K562 (cell line): ENCODE results near the gene MITF. TPM values are rescaled to one million over a fixed set of nuclear protein-coding genes. Genes with fewer than 3 reads are reported as not detected.

ENCODE experiments used
- ATAC-seq: fragments of 200-7000 bp; cut with Tn5 transposase; 3 replicates; pipeline ENCODE4 v1.9.1; 2020; ENCODE audit warnings: moderate library complexity
- BruUV-seq: library from RNA; stranded (reverse); fragments of 400-500 nt; replicated peaks from 2 replicates; lab custom pipeline; 2021; lab: Mats Ljungman, UMichigan
- CTCF ChIA-PET: fragments of 300-600 bp; formaldehyde crosslinking; extraction: SDS; loops from one replicate; lab custom pipeline; 2021; ENCODE audit warnings: low intra/inter-chr PET ratio; lab: Yijun Ruan, JAX
- POLR2A ChIA-PET: fragments of 300-600, 350-650 bp; sonication (Branson Sonifier 250); formaldehyde crosslinking; extraction: SDS; loops from one replicate; lab custom pipeline; 2021; ENCODE audit warnings: antibody characterized with exemption, inconsistent platforms; lab: Yijun Ruan, JAX
- DNase-seq, 4 experiments: peaks; one replicate each; pipeline versions ENCODE4 v3.0.0 to v3.0.0-alpha.2; 2011 to 2018; ENCODE audit warnings: low spot score in 3 of 4, mixed read lengths in 3 of 4; ENCODE audit errors: extremely low read depth in 1 of 4
- FAIRE-seq: peaks from 2 replicates; lab custom pipeline; 2011; peaks lifted over from hg19 to GRCh38; lab: Jason Lieb, UNC
- H2AFZ ChIP-seq: 2 replicates; pipeline ENCODE4 v1.6.0; 2011; ENCODE audit warnings: low read depth, low read length, control low read depth, inconsistent platforms
- H3K27ac ChIP-seq: fragments of 200-600 bp; 3 replicates; pipeline ENCODE4 v1.8.0; 2011; ENCODE audit warnings: low read depth, mild to moderate bottlenecking, control low read depth, inconsistent platforms, low read length, moderate library complexity, mixed read lengths; ENCODE audit errors: extremely low read depth
- H3K27me3 ChIP-seq, 2 experiments: fragments of 300-600 bp in 1 of 2; 2 replicates in 1 of 2; 3 replicates in 1 of 2; pipeline versions ENCODE4 v1.6.0 to v1.8.0; 2011; ENCODE audit warnings: inconsistent platforms in 2 of 2, low read length in 2 of 2, mild to moderate bottlenecking in 1 of 2, mixed read lengths in 1 of 2, moderate library complexity in 1 of 2; ENCODE audit not compliant: control insufficient read depth in 2 of 2, insufficient read depth in 2 of 2
- H3K36me3 ChIP-seq: fragments of 300-600 bp; 3 replicates; pipeline ENCODE4 v1.8.0; 2011; ENCODE audit warnings: mild to moderate bottlenecking, low read length, inconsistent platforms; ENCODE audit not compliant: control insufficient read depth, insufficient read depth
- H3K4me1 ChIP-seq, 2 experiments: fragments of 200-600 bp in 1 of 2; replicated peaks in 1 of 2; 2 replicates in 1 of 2; 3 replicates in 1 of 2; pipeline versions ENCODE4 v1.5.1 to v1.8.0; 2011; ENCODE audit warnings: inconsistent platforms in 2 of 2, low read length in 2 of 2, mild to moderate bottlenecking in 1 of 2, mixed read lengths in 1 of 2, moderate library complexity in 1 of 2; ENCODE audit not compliant: control insufficient read depth in 2 of 2, insufficient read depth in 2 of 2
- H3K4me2 ChIP-seq: 2 replicates; pipeline ENCODE4 v1.6.1; 2011; ENCODE audit warnings: low read length, control low read depth, inconsistent platforms, mixed read lengths; ENCODE audit not compliant: insufficient read depth
- H3K4me3 ChIP-seq: fragments of 200-600 bp; sonication (generic), shearing (Covaris generic); 2 replicates; pipeline ENCODE4 v1.5.1; 2016; ENCODE audit warnings: control low read depth, inconsistent platforms
- H3K79me2 ChIP-seq: fragments of 200-600 bp; 3 replicates; pipeline ENCODE4 v1.8.0; 2011; ENCODE audit warnings: low read length, inconsistent platforms; ENCODE audit not compliant: control insufficient read depth, insufficient read depth
- H3K9ac ChIP-seq, 2 experiments: 2 replicates each; pipeline versions ENCODE4 v1.6.0 to v1.6.1; 2011; ENCODE audit warnings: low read depth in 2 of 2, low read length in 2 of 2, control low read depth in 1 of 2, inconsistent platforms in 1 of 2, mild to moderate bottlenecking in 1 of 2, mixed read lengths in 1 of 2; ENCODE audit not compliant: insufficient read depth in 1 of 2
- H3K9me1 ChIP-seq: one replicate; pipeline ENCODE4 v1.6.0; 2011; ENCODE audit warnings: inconsistent platforms, mild to moderate bottlenecking, low read length, moderate library complexity; ENCODE audit not compliant: control insufficient read depth, insufficient read depth
- H3K9me3 ChIP-seq: replicated peaks from 2 replicates; pipeline ENCODE4 v1.5.1; 2011; ENCODE audit warnings: low read depth, low read length, inconsistent platforms; ENCODE audit not compliant: control insufficient read depth, insufficient read depth
- H4K20me1 ChIP-seq: replicated peaks from 2 replicates; pipeline ENCODE4 v1.6.1; 2011; ENCODE audit warnings: low read length, inconsistent platforms, mixed read lengths; ENCODE audit not compliant: control insufficient read depth, insufficient read depth
- CBFA2T3 ChIP-seq: fragments of 450-650 bp; IDR thresholded peaks from 2 replicates; pipeline ENCODE4 v1.6.1; 2017
- CEBPG ChIP-seq, 3 experiments: fragments of 200-800 bp in 1 of 3; sonication (Bioruptor generic) in 1 of 3; sonication (generic) in 1 of 3; formaldehyde crosslinking in 1 of 3; IDR thresholded peaks in 2 of 3; conservative IDR thresholded peaks in 1 of 3; 2 replicates each; pipeline versions ENCODE4 v1.6.1 to v1.8.0; 2016 to 2022; ENCODE audit warnings: missing compliant biosample characterization in 2 of 3, missing genetic modification characterization in 2 of 3, mild to moderate bottlenecking in 1 of 3, missing genetic modification reagents in 1 of 3
- HDAC8 ChIP-seq: fragments of 450-650 bp; IDR thresholded peaks from 2 replicates; pipeline ENCODE4 v1.6.1; 2016; ENCODE audit warnings: mild to moderate bottlenecking, missing genetic modification characterization, moderate library complexity, missing compliant biosample characterization
- ILF3 ChIP-seq: fragments of 450-650 bp; IDR thresholded peaks from 2 replicates; pipeline ENCODE4 v1.6.1; 2018; ENCODE audit warnings: antibody characterized with exemption, mild to moderate bottlenecking, moderate library complexity, borderline replicate concordance
- MEIS2 ChIP-seq: fragments of 450-650 bp; IDR thresholded peaks from 2 replicates; pipeline ENCODE4 v1.6.1; 2014; ENCODE audit warnings: mild to moderate bottlenecking; ENCODE audit not compliant: partially characterized antibody
- SIN3B ChIP-seq: fragments of 450-650 bp; IDR thresholded peaks from 2 replicates; pipeline ENCODE4 v1.6.1; 2017; ENCODE audit warnings: low read depth, mild to moderate bottlenecking, moderate library complexity
- TAF7 ChIP-seq: fragments of 450-650 bp; IDR thresholded peaks from 2 replicates; pipeline ENCODE4 v1.6.1; 2016; ENCODE audit warnings: missing genetic modification characterization, missing compliant biosample characterization
- TCF3 ChIP-seq: sonication (generic); formaldehyde crosslinking; IDR thresholded peaks from 2 replicates; pipeline ENCODE4 v1.4.0; 2020; ENCODE audit warnings: mild to moderate bottlenecking, missing genetic modification reagents
- ZNF436 ChIP-seq: fragments of 250-450, 450-650 bp; sonication (Bioruptor Pico); formaldehyde crosslinking; IDR thresholded peaks from 2 replicates; pipeline ENCODE4 v1.7.0; 2020; ENCODE audit warnings: mild to moderate bottlenecking
- ZNF586 ChIP-seq: fragments of 450-650 bp; formaldehyde crosslinking; conservative IDR thresholded peaks from 2 replicates; pipeline ENCODE4 v1.4.0; 2020; ENCODE audit warnings: mild to moderate bottlenecking, moderate library complexity
- ZNF707 ChIP-seq: fragments of 250-450 bp; sonication (Bioruptor Pico); conservative IDR thresholded peaks from 2 replicates; pipeline ENCODE4 v1.8.0; 2022; ENCODE audit warnings: inconsistent platforms, mild to moderate bottlenecking, moderate library complexity
- WGBS: fragments of 100-300 bp; shearing (Covaris generic); methylation state at CpG from one replicate; pipeline ENCODE4 v1.1.6; 2016; ENCODE audit warnings: low coverage, mixed read lengths; ENCODE audit not compliant: insufficient coverage; ENCODE audit errors: missing lambda C conversion rate; 5-methylcytosine and 5-hydroxymethylcytosine counted together
- in situ Hi-C: fragments of 300-500 bp; cut with MboI; formaldehyde crosslinking; loops from 4 replicates; pipeline ENCODE4 v1.15.0; 2018; ENCODE audit warnings: inconsistent platforms, mixed read lengths
- intact Hi-C: fragments of 100-400 bp; cut with micrococcal nuclease; formaldehyde crosslinking; loops from 2 replicates; pipeline ENCODE4 v1.14.2; 2022
- polyA plus RNA-seq, 8 experiments: library from polyadenylated mRNA; depleted of rRNA in 4 of 8; stranded (reverse) in 5 of 8; unstranded in 3 of 8; fragments of >200 nt; fragmentation: Nextera tagmentation in 2 of 8; fragmentation: Illumina TruSeq in 1 of 8; extraction: Ambion mirVana in 2 of 8; extraction: Trizol in 1 of 8; gene quantifications; 2 replicates each; pipeline versions ENCODE4 v1.2.1 to v1.2.3, GENCODE V29; 2011 to 2014; ENCODE audit warnings: inconsistent platforms in 1 of 8, missing spikeins in 1 of 8
- total RNA-seq, 7 experiments: library from RNA; depleted of rRNA in 6 of 7; stranded (reverse); fragments of >200 nt in 6 of 7; fragmentation: Illumina TruSeq in 2 of 7; extraction: Trizol in 2 of 7; gene quantifications; 2 replicates each; pipeline versions ENCODE4 v1.2.1 to v1.2.3, GENCODE V29; 2011 to 2021; ENCODE audit warnings: low replicate concordance in 1 of 7
- TF ChIP-seq, protein P1 (sequence below): fragments of 450-650 bp; IDR thresholded peaks from 2 replicates; pipeline ENCODE4 v1.6.1; 2016; ENCODE audit warnings: low read depth

MITF gene
- total and polyA plus RNA-seq, 9 of the 15 experiments (the other 6 are each of a cell fraction or from before 2014, with no cell fraction given): 5.6 to 14.9 (median 11.1) TPM

DNA sequence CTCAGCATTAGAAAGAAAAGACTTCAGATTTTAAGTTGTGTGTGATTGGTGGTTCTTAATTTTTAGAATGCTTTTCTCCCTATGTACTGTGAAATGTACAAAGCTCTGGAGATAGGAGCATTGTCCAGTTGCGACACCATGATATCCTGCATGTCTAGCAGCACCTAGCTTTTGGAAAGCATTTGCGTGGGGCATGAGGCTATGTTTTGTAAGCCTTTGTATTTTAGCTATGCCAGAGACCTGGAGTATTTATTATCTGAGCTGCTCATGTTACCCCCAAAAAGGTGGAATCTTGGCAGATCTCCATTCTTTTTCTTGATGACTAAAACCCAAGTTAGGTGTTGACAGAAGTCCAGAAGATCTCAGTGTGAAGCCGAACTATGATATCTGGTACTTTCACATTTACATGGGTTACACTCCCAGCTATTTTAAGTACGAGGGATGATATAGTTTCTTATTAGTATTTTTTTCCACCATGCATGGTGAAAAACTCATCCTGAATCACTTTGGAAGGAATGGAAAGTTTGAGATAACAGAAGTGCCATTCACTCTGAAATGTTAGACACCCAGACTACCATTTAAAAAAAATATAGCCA, 133.6 kb downstream of the MITF start:
- Histone ChIP-seq H3K27ac (no peak overlapping the region), H3K27me3 (no peaks in the 10 kb centered on the region), H3K4me2 (no peak overlapping the region), H4K20me1 (no peaks in the 10 kb centered on the region), H2AFZ (no peak overlapping the region), H3K4me3 (no peak overlapping the region), H3K9me1 (no peaks in the 10 kb centered on the region), H3K4me1 (peaks cover 0 to 18% of the 10 kb centered on the region in 2 experiments; a peak in 3 of 5 replicates), H3K9me3 (no peaks in the 10 kb centered on the region), H3K79me2 (no peaks in the 10 kb centered on the region; the same call in 1 of the 3 replicates), H3K9ac (no peak overlapping the region), H3K36me3 (no peaks in the 10 kb centered on the region; the same call in 2 of the 3 replicates)
- in situ Hi-C loops (no loop called here), intact Hi-C loops (no loop called here)
- ChIA-PET POLR2A (no interaction called here), CTCF (no interaction called here)
- WGBS: 12% methylated on average over 4 of the region's 4 CpGs
- ATAC-seq (no peak; the same call in 2 of the 3 replicates), FAIRE-seq (peak; percentile 48), DNase-seq (peak in 2 of 4 experiments; percentile 17 to 37)
- BruUV-seq: no TSS peak
- TF ChIP-seq TAF7 (tag) (no peak), ILF3 (no peak), HDAC8 (tag) (no peak), CBFA2T3 (0 out of 2 replicates have a peak, but pooled peaks have one; percentile 37), SIN3B (no peak), MEIS2 (peak; percentile 60), ZNF707 (CRISPR knock-in tag) (no peak), ZNF586 (CRISPR knock-in tag) (no peak), CEBPG (CRISPR knock-in tag; IDR thresholded peaks at IDR 0.05) (no peak), CEBPG (tag; conservative IDR thresholded peaks at IDR 0.05 in 1 of 2, IDR thresholded peaks at IDR 0.05 in 1 of 2) (peak in 1 of 2 experiments; percentile 29; a peak in 1 of 4 replicates), ZNF436 (CRISPR knock-in tag) (no peak), TCF3 (peak; percentile 31; the same call in 1 of the 2 replicates)
- TF ChIP-seq, protein P1, sequence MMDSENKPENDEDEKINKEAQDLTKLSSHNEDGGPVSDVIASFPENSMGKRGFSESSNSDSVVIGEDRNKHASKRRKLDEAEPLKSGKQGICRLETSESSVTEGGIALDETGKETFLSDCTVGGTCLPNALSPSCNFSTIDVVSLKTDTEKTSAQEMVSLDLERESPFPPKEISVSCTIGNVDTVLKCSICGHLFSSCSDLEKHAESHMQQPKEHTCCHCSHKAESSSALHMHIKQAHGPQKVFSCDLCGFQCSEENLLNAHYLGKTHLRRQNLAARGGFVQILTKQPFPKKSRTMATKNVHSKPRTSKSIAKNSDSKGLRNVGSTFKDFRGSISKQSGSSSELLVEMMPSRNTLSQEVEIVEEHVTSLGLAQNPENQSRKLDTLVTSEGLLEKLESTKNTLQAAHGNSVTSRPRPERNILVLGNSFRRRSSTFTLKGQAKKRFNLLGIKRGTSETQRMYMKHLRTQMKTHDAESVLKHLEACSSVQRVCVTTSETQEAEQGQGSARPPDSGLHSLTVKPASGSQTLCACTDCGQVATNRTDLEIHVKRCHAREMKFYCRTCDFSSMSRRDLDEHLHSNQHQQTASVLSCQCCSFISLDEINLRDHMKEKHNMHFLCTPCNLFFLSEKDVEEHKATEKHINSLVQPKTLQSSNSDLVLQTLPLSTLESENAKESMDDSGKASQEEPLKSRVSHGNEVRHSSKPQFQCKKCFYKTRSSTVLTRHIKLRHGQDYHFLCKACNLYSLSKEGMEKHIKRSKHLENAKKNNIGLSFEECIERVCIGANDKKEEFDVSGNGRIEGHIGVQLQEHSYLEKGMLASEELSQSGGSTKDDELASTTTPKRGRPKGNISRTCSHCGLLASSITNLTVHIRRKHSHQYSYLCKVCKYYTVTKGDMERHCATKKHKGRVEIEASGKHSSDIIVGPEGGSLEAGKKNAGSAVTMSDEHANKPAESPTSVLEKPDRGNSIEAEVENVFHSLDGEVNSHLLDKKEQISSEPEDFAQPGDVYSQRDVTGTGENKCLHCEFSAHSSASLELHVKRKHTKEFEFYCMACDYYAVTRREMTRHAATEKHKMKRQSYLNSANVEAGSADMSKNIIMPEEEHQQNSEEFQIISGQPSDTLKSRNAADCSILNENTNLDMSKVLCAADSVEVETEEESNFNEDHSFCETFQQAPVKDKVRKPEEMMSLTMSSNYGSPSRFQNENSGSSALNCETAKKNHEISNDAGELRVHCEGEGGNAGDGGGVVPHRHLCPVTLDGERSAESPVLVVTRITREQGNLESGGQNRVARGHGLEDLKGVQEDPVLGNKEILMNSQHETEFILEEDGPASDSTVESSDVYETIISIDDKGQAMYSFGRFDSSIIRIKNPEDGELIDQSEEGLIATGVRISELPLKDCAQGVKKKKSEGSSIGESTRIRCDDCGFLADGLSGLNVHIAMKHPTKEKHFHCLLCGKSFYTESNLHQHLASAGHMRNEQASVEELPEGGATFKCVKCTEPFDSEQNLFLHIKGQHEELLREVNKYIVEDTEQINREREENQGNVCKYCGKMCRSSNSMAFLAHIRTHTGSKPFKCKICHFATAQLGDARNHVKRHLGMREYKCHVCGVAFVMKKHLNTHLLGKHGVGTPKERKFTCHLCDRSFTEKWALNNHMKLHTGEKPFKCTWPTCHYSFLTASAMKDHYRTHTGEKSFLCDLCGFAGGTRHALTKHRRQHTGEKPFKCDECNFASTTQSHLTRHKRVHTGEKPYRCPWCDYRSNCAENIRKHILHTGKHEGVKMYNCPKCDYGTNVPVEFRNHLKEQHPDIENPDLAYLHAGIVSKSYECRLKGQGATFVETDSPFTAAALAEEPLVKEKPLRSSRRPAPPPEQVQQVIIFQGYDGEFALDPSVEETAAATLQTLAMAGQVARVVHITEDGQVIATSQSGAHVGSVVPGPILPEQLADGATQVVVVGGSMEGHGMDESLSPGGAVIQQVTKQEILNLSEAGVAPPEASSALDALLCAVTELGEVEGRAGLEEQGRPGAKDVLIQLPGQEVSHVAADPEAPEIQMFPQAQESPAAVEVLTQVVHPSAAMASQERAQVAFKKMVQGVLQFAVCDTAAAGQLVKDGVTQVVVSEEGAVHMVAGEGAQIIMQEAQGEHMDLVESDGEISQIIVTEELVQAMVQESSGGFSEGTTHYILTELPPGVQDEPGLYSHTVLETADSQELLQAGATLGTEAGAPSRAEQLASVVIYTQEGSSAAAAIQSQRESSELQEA: no peak
